ENCODE measurements around the gene CRKL.

DNA sequence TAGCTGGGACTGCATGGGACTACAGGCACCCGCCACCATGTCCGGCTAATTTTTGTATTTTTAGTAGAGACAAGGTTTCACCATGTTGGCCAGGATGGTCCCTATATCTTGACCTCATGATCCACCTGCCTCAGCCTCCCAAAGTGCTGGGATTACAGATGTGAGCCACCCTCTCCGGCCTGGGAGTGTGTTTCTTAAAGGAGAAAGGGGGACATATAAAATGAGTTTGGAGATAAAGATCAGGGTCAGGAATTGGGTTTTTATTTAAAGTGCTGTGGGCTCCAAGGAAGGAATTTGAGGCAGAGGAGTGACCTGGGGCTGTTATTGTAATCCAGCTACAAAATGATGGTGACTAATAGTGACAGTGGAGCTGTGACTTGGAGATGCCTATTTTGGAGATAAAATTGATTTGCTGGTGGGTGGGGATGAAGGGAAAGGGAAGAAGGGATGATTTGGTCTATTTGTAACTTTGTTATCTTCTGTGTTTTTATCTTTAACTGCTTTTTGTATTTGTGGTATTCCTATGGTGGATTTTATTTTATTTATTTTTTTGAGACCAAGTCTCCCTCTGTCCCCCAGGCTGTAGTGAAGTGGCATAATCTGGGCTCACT, 5.0 kb downstream of the CRKL start:
- TF ChIP-seq, protein P1, sequence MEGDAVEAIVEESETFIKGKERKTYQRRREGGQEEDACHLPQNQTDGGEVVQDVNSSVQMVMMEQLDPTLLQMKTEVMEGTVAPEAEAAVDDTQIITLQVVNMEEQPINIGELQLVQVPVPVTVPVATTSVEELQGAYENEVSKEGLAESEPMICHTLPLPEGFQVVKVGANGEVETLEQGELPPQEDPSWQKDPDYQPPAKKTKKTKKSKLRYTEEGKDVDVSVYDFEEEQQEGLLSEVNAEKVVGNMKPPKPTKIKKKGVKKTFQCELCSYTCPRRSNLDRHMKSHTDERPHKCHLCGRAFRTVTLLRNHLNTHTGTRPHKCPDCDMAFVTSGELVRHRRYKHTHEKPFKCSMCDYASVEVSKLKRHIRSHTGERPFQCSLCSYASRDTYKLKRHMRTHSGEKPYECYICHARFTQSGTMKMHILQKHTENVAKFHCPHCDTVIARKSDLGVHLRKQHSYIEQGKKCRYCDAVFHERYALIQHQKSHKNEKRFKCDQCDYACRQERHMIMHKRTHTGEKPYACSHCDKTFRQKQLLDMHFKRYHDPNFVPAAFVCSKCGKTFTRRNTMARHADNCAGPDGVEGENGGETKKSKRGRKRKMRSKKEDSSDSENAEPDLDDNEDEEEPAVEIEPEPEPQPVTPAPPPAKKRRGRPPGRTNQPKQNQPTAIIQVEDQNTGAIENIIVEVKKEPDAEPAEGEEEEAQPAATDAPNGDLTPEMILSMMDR (conservative IDR thresholded peaks at IDR 0.05), result no peak
- TF ChIP-seq EZH2 (IDR thresholded peaks at IDR 0.05; ENCODE audit: low read depth), result no peak

Measured in PC-9 (cell line).